GM18508 (cell line): ENCODE data around the gene PKIB.

Source experiments
- ATAC-seq: cut with Tn5 transposase; IDR thresholded peaks from one replicate; pipeline ENCODE4 v1.9.1; 2021; ENCODE audit warnings: moderate number of reproducible peaks; ENCODE audit not compliant: insufficient read depth, unreplicated experiment

PKIB gene

GRCh38 chr6:122701666-122702065 lies 91.5 kb downstream of the PKIB start:
- ATAC-seq, result no peak

GRCh38 chr6:122702841-122703240 lies 92.6 kb downstream of the PKIB start:
- ATAC-seq, result no peak

GRCh38 chr6:122704066-122704465 lies 93.9 kb downstream of the PKIB start:
- no peak for ATAC-seq

- peak; percentile 94 for ATAC-seq
Measured at GRCh38 chr6:122709922-122710512, 99.8 kb downstream of the PKIB start.

GRCh38 chr6:122710908-122711635 lies 100.9 kb downstream of the PKIB start:
- ATAC-seq, result no peak

GRCh38 chr6:122712093-122712447 lies 101.9 kb downstream of the PKIB start:
- ATAC-seq, result no peak

- ATAC-seq, result no peak
Measured at GRCh38 chr6:122712448-122713137, 102.4 kb downstream of the PKIB start.

- ATAC-seq, result no peak
Measured at GRCh38 chr6:122713138-122713537, 102.9 kb downstream of the PKIB start.

GRCh38 chr6:122714059-122714458 lies 103.9 kb downstream of the PKIB start:
- no peak for ATAC-seq

- no peak for ATAC-seq
Measured at GRCh38 chr6:122715725-122716124, 105.5 kb downstream of the PKIB start.

GRCh38 chr6:122717350-122717749 lies 107.1 kb downstream of the PKIB start:
- ATAC-seq, result no peak

GRCh38 chr6:122718616-122719015 lies 108.4 kb downstream of the PKIB start:
- no peak for ATAC-seq

- no peak for ATAC-seq
Measured at GRCh38 chr6:122719176-122719575, 109.0 kb downstream of the PKIB start.

- no peak for ATAC-seq
Measured at GRCh38 chr6:122722746-122723145, 112.5 kb downstream of the PKIB start.

GRCh38 chr6:122726649-122727048 lies 116.4 kb downstream of the PKIB start:
- ATAC-seq, result no peak

- ATAC-seq, result no peak
Measured at GRCh38 chr6:122727244-122727643, 117.0 kb downstream of the PKIB start.

- ATAC-seq, result no peak
Measured at GRCh38 chr6:122730334-122730733, 120.1 kb downstream of the PKIB start.

- ATAC-seq, result peak; percentile 41
Measured at GRCh38 chr6:122730775-122731386, 120.7 kb downstream of the PKIB start.

- ATAC-seq, result no peak
Measured at GRCh38 chr6:122733259-122733658, 123.1 kb downstream of the PKIB start.

- ATAC-seq, result no peak
Measured at GRCh38 chr6:122734529-122735395, 124.6 kb downstream of the PKIB start.
